Stimulated activated naive CD4-positive, alpha-beta T cell (primary cell): Measurements from ENCODE around the gene CBFA2T3.
"Not testable (repeated sequence)": the region's sequence is repeated elsewhere in the genome, so short reads cannot be mapped to it uniquely, and the experiment has no call there.

ENCODE experiments used
- DNase-seq, 6 experiments: peaks; one replicate each; lab custom pipeline; 2025; lab: John Stamatoyannopoulos, UW

The CBFA2T3 gene

GRCh38 chr16:88977018-88977811 lies at the start of gene CBFA2T3:
TSS of gene CBFA2T3 (minus strand) at chr16:88977207. CDS start at chr16:88976807, 400 bp downstream.
- no peak for DNase-seq

GRCh38 chr16:89026121-89026612 lies 49.2 kb upstream of the CBFA2T3 start:
- DNase-seq: no peak

DNA sequence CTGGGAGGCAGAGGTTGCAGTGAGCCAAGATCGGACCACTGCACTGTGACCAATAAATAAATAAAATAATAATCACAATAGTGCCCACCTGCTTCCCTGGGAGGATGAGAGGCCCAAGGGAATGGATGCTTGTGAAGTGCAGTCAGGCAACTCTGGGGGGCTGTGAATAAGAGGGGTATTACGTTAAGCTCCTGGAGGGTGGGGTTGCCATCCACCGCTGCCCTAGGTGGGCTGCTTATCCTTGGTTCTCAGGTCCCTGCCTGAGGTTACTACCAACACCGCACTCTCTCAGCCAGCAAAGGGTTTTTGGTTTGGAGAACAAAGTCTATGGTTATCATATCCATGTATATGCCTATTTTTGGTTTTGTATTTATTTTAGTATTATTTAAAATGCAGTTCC lies 48.6 kb upstream of the CBFA2T3 start:
- DNase-seq: no peak

GRCh38 chr16:89024546-89025060 lies 47.6 kb upstream of the CBFA2T3 start:
- no peak for DNase-seq

DNA sequence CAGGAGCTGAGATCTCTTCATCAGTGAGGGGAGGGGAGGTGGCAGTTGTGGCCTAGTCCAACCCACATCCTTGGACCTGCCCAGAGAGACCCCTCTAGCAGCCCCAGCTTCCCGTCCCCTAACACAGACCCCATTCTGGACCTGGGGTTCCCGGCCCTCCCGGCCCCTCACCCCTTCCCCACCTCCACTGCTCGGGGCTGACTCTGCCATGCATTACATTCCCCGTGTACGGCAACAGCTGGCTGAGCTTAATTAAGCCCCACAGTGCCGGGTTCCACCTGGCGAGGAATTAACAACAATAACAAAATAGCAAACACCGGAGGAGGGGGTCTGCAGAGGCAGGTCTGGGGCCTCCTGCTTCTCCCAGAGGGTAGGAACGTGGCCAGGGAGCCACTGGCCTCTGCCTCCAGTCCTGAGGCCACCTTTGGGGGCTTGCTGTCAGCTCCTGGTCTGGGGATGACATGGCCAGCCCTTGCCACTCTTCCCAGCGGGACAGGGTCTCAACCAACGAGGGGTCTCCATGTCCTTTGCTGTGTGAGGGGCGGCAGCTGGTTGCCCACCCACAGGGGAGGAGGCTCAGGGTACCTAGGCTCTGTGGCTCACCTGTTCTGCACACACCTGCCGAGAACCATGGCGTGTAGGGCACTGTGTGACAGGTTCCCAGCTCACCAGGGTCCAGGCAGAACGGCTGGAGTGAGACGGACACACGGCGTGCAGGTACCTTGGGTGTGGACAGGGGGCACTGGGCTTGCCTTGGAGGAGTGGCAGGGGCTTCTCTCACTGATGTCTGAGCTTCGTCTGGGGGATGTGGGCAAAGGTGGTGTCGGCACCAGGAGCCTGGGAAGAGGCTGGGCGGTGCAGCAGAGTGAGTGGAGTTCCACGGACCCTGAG lies 46.9 kb upstream of the CBFA2T3 start:
- DNase-seq: no peak

DNA sequence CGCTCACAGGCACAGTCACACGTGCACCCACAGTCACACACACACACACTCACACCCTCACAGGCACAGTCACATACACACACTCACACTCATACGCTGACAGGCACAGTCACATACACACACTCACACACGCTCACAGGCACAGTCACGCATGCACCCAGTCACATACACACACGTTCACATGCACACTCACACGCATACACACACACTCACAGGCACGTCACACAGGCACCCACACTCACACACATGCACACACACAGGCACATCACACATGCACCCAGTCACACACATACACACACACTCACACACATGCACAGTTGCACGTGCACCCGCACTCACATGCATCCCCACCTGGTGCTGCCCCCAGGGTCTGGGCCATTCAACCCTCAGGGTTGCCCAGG lies 46.1 kb upstream of the CBFA2T3 start:
- no peak for DNase-seq

DNA sequence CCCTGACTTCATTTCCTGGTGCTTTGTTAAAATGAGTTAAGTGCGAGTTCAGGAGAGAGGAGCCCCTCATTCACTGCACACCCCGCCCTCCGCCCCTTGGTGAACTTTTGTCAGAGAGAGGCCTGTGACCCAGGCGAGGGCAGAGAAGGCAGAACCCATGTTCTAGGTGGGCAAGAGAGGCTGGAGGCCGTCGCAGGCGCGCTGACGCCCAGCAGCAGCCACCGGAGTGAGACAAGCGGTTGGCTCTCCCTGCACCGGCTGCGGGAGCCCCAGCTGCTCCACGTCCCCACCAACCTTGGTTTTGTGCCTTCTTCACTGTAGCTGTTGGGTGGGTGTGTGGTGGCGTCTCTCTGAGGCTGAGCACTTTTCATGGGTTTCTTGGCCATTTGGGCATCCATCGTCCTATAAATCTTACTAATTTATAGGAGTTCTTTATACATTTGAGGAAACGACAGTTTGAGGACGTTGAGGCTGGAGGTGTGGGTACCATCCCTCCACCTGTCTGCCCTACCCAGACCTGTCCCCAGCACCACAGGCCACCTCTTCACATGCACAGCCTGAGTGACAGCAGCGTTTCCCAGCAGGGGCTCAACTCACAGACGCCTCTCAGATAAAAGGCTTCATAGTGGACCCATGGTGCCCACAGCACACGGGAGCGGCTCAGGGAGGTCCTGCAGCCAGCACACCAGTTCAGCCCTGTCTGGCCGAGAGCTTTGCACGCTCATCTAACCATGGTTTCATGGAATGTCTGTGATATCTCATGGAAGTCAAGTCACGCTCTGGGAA lies 45.2 kb upstream of the CBFA2T3 start:
- DNase-seq: no peak

DNA sequence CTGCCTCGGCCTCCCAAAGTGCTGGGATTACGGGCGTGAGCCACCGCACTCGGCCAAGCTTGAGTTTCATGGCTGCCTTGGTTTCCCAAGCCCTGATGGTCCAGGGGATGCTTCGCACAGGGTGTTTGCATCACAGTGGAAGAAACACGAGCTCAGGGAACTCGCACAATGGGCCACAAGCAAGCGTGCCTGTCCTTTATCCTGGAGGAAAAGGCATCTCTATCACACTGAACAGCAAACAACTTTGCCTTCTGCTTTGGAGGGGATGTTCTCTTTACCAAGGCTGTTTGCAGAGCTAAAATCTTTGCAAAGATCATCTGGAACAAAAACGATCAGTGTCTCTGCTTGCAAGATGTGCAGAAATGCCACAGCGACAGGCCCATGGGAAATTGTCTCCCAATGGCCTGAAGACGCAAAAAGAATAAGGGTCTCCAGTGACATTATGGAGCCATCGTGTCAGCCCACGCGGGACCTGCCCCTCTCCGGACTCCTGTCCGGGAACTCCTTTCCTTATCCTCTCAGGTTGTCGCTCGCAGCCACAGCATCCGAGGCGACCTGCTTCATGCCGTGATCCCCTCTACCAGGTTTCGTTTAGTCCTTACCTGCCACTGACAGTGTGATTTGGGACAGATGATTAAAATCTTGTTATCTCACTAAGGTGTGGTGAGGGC lies 44.1 kb upstream of the CBFA2T3 start:
- DNase-seq: no peak

- no peak for DNase-seq
Observed at GRCh38 chr16:89020068-89020924, 43.3 kb upstream of the CBFA2T3 start.

DNA sequence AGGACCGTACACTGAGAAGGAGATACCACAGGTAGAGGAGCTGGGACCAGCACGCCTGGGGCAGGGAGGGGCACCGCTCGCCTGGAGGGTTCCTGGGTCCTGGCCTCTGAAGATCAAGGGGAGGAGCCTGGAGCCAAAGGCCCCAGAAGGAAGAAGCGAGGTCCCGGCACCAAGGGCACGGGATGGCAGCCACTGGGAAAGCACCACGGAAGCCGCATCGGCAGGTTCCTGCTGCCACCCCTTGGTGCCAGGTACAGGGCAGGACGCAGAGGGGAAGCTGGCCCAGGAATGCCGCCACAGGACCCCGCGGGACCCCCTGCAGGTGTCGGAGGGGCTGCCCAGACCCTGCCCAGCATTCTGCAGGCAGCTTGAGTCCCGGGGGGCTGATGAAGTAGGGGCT lies 42.5 kb upstream of the CBFA2T3 start:
- no peak for DNase-seq

DNA sequence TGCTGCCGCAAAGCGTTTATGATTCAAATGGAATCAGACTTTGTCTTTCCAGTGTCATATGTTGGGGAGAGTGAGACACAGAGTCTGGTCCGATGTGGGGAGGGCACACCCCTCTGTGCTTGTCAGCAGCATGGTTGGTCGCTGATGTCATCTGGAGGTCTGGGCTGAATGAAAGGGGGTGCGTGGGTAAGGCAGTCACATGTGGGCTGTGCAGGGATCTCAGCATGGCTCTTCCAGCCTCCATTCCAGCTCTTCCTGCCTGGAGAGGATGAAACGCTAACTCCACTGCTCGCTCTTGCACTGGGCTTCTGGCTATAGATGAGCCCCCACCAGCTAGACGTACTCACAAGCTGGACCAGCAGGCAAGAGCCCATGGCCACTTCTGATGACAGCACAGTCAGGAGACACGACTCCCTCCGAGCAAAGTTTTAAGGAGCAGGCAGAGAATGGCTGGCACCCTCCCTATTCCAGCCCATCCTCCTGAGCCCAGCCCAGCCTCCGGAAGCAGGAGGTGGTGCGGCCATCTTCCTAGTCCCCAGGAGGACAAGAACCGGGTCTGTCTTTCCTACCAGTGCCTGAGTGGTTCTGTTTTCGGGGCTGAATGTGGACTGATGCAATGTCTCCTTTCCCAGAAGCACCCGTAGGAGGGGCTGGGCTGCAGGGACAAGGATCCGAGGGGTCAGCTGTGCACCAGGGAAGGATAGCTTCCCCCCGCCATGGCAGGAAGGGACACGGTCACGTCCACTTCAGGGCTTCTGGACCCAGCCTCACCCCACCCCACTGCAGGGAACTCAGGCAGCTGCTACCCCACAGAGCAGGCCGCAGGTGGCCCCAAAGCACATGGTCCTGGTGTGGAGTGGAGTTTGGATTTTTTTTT lies 41.5 kb upstream of the CBFA2T3 start:
- DNase-seq: no peak

DNA sequence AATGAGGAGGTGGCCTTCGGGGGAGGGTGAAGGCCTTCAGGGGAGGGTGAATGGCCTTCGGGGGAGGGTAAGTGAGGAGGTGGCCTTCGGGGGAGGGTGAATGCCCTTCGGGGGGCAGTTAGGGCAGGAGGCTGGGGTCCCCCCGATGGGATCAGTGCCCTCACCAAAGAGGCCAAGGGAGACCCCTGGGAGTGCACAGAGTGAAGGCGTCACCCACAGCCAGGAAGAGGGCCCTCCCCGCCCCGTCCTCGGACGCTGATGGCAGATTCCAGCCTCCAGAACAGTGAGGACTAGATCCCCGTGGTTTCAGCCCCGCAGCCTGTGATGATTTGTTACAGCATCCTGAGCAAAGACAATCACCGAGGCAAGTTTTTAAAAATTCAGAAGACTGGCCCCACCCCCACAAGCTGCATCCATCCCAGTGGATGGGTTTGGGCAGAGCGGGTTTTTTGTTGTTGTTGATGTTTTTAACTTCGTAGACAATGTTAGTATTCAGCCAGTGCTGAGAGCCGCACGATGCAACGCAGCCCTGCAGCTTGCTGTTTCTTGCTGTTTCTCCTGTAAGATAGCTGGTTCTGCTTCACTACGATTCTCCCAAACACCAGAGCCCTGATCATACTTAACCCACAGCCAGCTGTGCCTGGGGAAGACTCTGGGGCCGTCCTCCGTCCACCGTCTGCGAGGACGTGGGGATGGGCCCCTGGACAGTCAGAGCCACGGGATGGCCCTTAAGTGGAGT lies 40.7 kb upstream of the CBFA2T3 start:
- no peak for DNase-seq

DNA sequence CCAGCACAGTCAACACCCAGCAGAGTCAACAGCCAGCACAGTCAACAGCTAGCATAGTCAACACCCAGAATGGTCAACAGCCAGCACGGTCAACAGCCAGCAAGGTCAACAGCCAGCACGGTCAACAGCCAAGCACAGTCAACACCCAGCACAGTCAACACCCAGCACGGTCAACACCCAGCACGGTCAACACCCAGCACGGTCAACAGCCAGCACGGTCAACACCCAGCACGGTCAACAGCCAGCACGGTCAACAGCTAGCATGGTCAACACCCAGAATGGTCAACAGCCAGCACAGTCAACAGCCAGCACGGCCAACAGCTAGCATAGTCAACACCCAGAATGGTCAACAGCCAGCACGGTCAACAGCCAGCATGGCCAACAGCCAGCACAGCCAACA lies 39.6 kb upstream of the CBFA2T3 start:
- not testable (repeated sequence) for DNase-seq

- no peak for DNase-seq
Observed at GRCh38 chr16:89015271-89015859, 38.4 kb upstream of the CBFA2T3 start.

DNA sequence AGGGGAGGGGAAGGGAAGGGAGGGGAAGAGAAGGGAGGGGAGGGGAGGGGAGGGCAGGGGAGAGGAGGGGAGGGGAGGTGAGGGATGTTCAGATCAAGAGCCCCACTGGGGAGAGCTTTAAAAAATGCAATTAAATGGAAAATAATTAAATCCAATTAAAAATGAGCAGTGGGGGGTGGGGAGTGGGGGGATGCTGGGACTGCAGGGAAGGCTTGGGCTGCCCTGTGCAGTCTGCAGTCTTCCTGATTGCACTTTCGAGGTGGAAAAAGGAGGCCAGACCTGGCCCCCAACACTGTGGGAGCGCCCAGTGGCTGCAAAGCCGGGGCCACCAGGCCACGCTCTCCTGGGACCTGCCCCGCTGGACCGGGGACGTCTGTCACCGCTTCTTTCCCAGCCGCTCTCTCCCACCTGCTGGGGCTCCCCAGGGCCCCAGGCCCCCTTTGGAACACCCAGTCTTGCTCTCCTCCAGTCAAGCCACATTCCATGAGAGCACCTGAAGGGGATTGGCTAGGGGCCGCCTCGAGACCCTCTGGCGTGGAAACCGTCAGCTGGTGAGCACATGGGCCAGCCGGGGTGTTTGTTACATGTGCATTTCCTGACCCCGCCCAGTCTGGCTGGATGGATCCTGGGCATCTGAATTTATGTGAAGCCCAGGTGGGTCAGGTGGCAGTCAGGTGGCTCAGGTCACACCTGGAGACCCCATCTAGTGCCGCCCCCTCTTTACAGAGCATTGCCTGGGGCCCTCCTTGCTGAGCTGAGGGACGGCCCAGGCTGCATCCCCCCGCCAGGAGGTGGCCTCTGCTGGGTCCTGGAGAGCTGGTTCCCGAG lies 37.6 kb upstream of the CBFA2T3 start:
- DNase-seq: no peak

- DNase-seq: no peak
Observed at GRCh38 chr16:89013692-89014402, 36.8 kb upstream of the CBFA2T3 start.

DNA sequence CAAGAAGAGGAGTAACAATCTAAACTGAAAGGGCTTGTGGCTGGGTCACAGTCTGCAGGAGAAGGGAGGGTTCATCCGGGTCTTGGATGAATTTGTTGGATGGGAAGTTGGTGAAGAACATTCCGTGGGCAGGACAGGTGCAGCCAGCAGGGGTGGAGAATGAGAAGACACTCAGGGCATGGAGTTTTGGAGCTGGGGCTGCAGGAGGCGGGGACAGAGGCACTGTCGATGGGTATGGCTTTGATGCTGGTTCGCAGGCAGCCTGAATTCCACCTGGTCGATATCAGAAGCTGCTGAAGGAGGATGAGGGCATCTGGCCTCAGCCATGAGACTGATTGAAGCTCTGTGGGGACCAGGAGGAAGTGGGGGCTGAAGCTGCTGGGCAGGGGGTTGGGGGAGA lies 36.1 kb upstream of the CBFA2T3 start:
- DNase-seq: no peak
